Stimulated activated CD4-positive, alpha-beta T cell treated with anti-CD3 and anti-CD28 coated beads, Interleukin-4, amount 100 ng/mL, for 1 hour (primary cell): ENCODE data around the gene RTN4R.
"Not testable (repeated sequence)": the region's sequence is repeated elsewhere in the genome, so short reads cannot be mapped to it uniquely, and the experiment has no call there.

ENCODE experiments used
- DNase-seq: peaks from one replicate; pipeline ENCODE4 v3.0.0-alpha.2; 2020

Gene RTN4R

GRCh38 chr22:20305894-20306645, 38.0 kb upstream of the RTN4R start:
- DNase-seq = no peak

GRCh38 chr22:20305230-20305893, 37.2 kb upstream of the RTN4R start:
- not testable (repeated sequence) for DNase-seq

GRCh38 chr22:20304646-20305045, 36.5 kb upstream of the RTN4R start:
- no peak for DNase-seq

- not testable (repeated sequence) for DNase-seq
Observed at GRCh38 chr22:20303229-20303534, 35.1 kb upstream of the RTN4R start.

GRCh38 chr22:20302438-20303228, 34.5 kb upstream of the RTN4R start:
- DNase-seq = no peak

- no peak for DNase-seq
Observed at GRCh38 chr22:20299746-20300136, 31.6 kb upstream of the RTN4R start.

- peak; percentile 93 for DNase-seq
Observed at GRCh38 chr22:20298803-20299745, 31.0 kb upstream of the RTN4R start.

- DNase-seq = peak; percentile 6
Observed at GRCh38 chr22:20298110-20298802, 30.1 kb upstream of the RTN4R start.

GRCh38 chr22:20297414-20298109, 29.4 kb upstream of the RTN4R start:
- no peak for DNase-seq

GRCh38 chr22:20296598-20296997, 28.5 kb upstream of the RTN4R start:
- DNase-seq = no peak

- no peak for DNase-seq
Observed at GRCh38 chr22:20295262-20296064, 27.3 kb upstream of the RTN4R start.

- no peak for DNase-seq
Observed at GRCh38 chr22:20292673-20293232, 24.6 kb upstream of the RTN4R start.

GRCh38 chr22:20292108-20292507, 24.0 kb upstream of the RTN4R start:
- no peak for DNase-seq

- no peak for DNase-seq
Observed at GRCh38 chr22:20291604-20292063, 23.5 kb upstream of the RTN4R start.

GRCh38 chr22:20291249-20291586, 23.1 kb upstream of the RTN4R start:
- no peak for DNase-seq

GRCh38 chr22:20290578-20291248, 22.6 kb upstream of the RTN4R start:
- DNase-seq = no peak

- DNase-seq = no peak
Observed at GRCh38 chr22:20290045-20290392, 21.9 kb upstream of the RTN4R start.

GRCh38 chr22:20289182-20290044, 21.3 kb upstream of the RTN4R start:
- DNase-seq = not testable (repeated sequence)
